ENCODE measurements around the gene LHX5. TPM values are rescaled to one million over a fixed set of nuclear protein-coding genes. Genes with fewer than 3 reads are reported as not detected.

LHX5 gene
- total RNA-seq, 1 experiment from 2014 or later: 1.9 TPM

DNA sequence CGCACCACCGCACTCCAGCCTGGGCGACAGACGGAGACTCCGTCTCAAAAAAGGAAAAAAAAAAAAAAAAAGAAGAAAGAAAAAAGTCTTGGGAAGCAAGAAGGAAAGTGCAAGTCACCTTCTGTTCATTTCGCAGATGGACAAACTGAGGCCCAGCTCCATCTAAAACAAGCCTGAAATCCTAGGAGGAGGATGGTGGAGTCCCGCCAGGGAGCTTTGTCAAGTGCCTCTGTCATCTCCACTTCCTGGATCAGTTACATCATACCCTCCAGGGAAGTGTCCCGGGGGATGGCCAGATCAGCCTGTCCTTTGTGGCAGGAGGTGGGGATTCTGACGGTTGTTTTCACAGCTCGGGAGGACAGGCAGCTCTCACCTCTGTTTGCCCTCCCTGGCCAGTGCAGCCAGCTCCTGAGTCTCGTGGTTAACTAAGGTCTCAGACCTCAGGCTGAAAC is 58.2 kb downstream of the LHX5 start:
- H2AK5ac ChIP-seq (ENCODE audit: insufficient read length, low read length): no peak overlapping the region
- TF ChIP-seq, protein P1, sequence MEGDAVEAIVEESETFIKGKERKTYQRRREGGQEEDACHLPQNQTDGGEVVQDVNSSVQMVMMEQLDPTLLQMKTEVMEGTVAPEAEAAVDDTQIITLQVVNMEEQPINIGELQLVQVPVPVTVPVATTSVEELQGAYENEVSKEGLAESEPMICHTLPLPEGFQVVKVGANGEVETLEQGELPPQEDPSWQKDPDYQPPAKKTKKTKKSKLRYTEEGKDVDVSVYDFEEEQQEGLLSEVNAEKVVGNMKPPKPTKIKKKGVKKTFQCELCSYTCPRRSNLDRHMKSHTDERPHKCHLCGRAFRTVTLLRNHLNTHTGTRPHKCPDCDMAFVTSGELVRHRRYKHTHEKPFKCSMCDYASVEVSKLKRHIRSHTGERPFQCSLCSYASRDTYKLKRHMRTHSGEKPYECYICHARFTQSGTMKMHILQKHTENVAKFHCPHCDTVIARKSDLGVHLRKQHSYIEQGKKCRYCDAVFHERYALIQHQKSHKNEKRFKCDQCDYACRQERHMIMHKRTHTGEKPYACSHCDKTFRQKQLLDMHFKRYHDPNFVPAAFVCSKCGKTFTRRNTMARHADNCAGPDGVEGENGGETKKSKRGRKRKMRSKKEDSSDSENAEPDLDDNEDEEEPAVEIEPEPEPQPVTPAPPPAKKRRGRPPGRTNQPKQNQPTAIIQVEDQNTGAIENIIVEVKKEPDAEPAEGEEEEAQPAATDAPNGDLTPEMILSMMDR (conservative IDR thresholded peaks at IDR 0.05): no peak
- Mint-ChIP-seq H3K27me3 (ENCODE audit: low read depth) (peaks cover 4% of the 10 kb centered on the region), H3K9me3 (no peaks in the 10 kb centered on the region; a peak in 1 of 5 replicates), H3K36me3 (ENCODE audit: insufficient read depth in 1 of 3, low read depth in 3 of 3) (no peaks in the 10 kb centered on the region), H3K4me1 (peaks cover 3 to 11% of the 10 kb centered on the region in 2 experiments; a peak in 2 of 4 replicates), H3K27ac (no peak overlapping the region), H3K4me3 (no peak overlapping the region)
- H3K27ac ChIP-seq (ENCODE audit: insufficient read length, low read depth, low read length): no peak overlapping the region
- H2BK5ac ChIP-seq (ENCODE audit: insufficient read length, low read length): no peak overlapping the region
- H3K23me2 ChIP-seq (ENCODE audit: insufficient read length, low read depth, low read length, poor library complexity, severe bottlenecking): no peaks in the 10 kb centered on the region
- H4K5ac ChIP-seq (ENCODE audit: insufficient read length, low read depth, low read length): no peak overlapping the region
- no peak for DNase-seq
- no peak overlapping the region for H2BK20ac ChIP-seq (ENCODE audit: low read depth, low read length, poor library complexity, severe bottlenecking)
- H2BK120ac ChIP-seq (ENCODE audit: low read depth, low read length, poor library complexity, severe bottlenecking): no peak overlapping the region
- H3T11ph ChIP-seq (ENCODE audit: low read length): no peak overlapping the region
- H3K4me2 ChIP-seq (ENCODE audit: insufficient read depth, insufficient read length, low read length): no peak overlapping the region
- H2AFZ ChIP-seq (ENCODE audit: low read length): no peak overlapping the region
- no peak overlapping the region; the same call in 1 of the 2 replicates for H3K14ac ChIP-seq (ENCODE audit: insufficient read depth, low read length)
- H3K79me2 ChIP-seq (ENCODE audit: insufficient read depth, low read length): no peaks in the 10 kb centered on the region
- H4K91ac ChIP-seq (ENCODE audit: insufficient read length, low read depth, low read length): no peak overlapping the region
- H3K18ac ChIP-seq (ENCODE audit: insufficient read length, low read depth, low read length): peak overlapping the region; percentile 52
- no peaks in the 10 kb centered on the region for H3K9me3 ChIP-seq (ENCODE audit: control insufficient read depth, low read depth, low read length)
- H3K9ac ChIP-seq (ENCODE audit: extremely low read depth, insufficient read length, low read length): no peak overlapping the region
- H3K4me1 ChIP-seq (ENCODE audit: insufficient read depth, low read length): no peaks in the 10 kb centered on the region
- WGBS (ENCODE audit: extremely low coverage, insufficient read length, low lambda C conversion rate): no CpG with 5 or more reads among the region's 11 CpGs
- no peaks in the 10 kb centered on the region for H3K79me1 ChIP-seq (ENCODE audit: insufficient read depth, low read depth, low read length, poor library complexity, severe bottlenecking)
- H2BK12ac ChIP-seq (ENCODE audit: insufficient read length, low read depth, low read length): no peak overlapping the region
- no peak overlapping the region for H3K23ac ChIP-seq (ENCODE audit: insufficient read length, low read depth, low read length)
- H3K56ac ChIP-seq (ENCODE audit: insufficient read length, low read depth, low read length): no peak overlapping the region
- no peak overlapping the region for H2BK15ac ChIP-seq (ENCODE audit: low read depth, low read length)
- no peak overlapping the region for H3K4ac ChIP-seq (ENCODE audit: low read depth, low read length)
- no peaks in the 10 kb centered on the region for H3K27me3 ChIP-seq (ENCODE audit: insufficient read depth, low read length)
- H4K20me1 ChIP-seq (ENCODE audit: control insufficient read depth, insufficient read depth, insufficient read length): no peaks in the 10 kb centered on the region
- H4K8ac ChIP-seq (replicated peaks; ENCODE audit: insufficient read length, low read depth, low read length): no peak overlapping the region

Other genes with a start within 250 kb of the LHX5 start
- 10.4 and 10.6 TPM in 2 replicates for gene SLC8B1, start 136.8 kb downstream of the LHX5 start, total RNA-seq (2021)
- 31.4 and 35.6 TPM in 2 replicates for gene PLBD2, start 113.3 kb downstream of the LHX5 start, total RNA-seq (2021)
- 0.13 TPM in 1 of 2 replicates, not detected in the other for gene SDS, start 68.0 kb downstream of the LHX5 start, total RNA-seq (2021)
- gene SDSL, start 49.5 kb downstream of the LHX5 start, total RNA-seq (2021): 0.46 and 1.1 TPM in 2 replicates